Stimulated activated naive CD8-positive, alpha-beta T cell treated with anti-CD3 and anti-CD28 coated beads, Interleukin-15, Interleukin-2, amounts not matched to agents 100 ng/mL and 50 ng/mL, for 24 hours (primary cell): ENCODE results near the gene PRIMA1.

Experiments
- H3K27ac Mint-ChIP-seq: one replicate; pipeline ENCODE4 v1.8.0; 2021; ENCODE audit warnings: mild to moderate bottlenecking, mixed read lengths
- H3K27me3 Mint-ChIP-seq: one replicate; pipeline ENCODE4 v1.8.0; 2021; ENCODE audit warnings: mixed read lengths
- H3K36me3 Mint-ChIP-seq: one replicate; pipeline ENCODE4 v1.8.0; 2021; ENCODE audit warnings: low read depth, mixed read lengths
- H3K4me1 Mint-ChIP-seq: one replicate; pipeline ENCODE4 v1.8.0; 2021; ENCODE audit warnings: low read depth, mixed read lengths
- H3K4me3 Mint-ChIP-seq: one replicate; pipeline ENCODE4 v1.8.0; 2021; ENCODE audit warnings: mild to moderate bottlenecking, mixed read lengths
- H3K9me3 Mint-ChIP-seq: one replicate; pipeline ENCODE4 v1.8.0; 2021; ENCODE audit warnings: mixed read lengths

Gene PRIMA1

GRCh38 chr14:93785423-93785822 lies 2.9 kb downstream of the PRIMA1 start:
- no peak overlapping the region for H3K4me3 Mint-ChIP-seq
- no peaks in the 10 kb centered on the region for H3K9me3 Mint-ChIP-seq
- no peaks in the 10 kb centered on the region for H3K36me3 Mint-ChIP-seq
- no peak overlapping the region for H3K27ac Mint-ChIP-seq
- H3K4me1 Mint-ChIP-seq, result no peaks in the 10 kb centered on the region
- H3K27me3 Mint-ChIP-seq, result peaks cover 52% of the 10 kb centered on the region

DNA sequence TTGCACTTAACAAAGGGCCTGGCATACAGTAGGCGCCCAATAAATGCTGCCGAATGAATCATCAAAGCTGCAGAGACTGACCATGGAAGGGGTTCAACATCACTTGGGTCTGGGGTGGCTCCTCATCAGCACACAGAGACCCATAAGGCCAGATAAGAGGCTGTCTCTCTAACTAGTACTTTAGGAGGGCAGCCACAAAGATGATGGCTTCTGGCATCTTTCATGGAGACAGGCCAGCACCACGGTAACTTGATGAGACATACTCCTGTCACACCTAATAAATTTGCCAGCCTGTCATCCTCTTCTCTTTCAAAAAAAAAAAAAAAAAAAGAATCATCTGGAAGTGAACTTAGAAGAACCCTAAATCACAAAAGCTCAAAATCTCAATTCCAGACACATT lies 3.4 kb downstream of the PRIMA1 start:
- H3K27ac Mint-ChIP-seq, result no peak overlapping the region
- H3K36me3 Mint-ChIP-seq, result no peaks in the 10 kb centered on the region
- H3K4me3 Mint-ChIP-seq, result no peak overlapping the region
- no peaks in the 10 kb centered on the region for H3K4me1 Mint-ChIP-seq
- peaks cover 46% of the 10 kb centered on the region for H3K27me3 Mint-ChIP-seq
- no peaks in the 10 kb centered on the region for H3K9me3 Mint-ChIP-seq

GRCh38 chr14:93780813-93781400 lies 7.4 kb downstream of the PRIMA1 start:
- Mint-ChIP-seq H3K27ac (no peak overlapping the region), H3K9me3 (no peaks in the 10 kb centered on the region), H3K27me3 (peaks cover 19% of the 10 kb centered on the region), H3K36me3 (no peaks in the 10 kb centered on the region), H3K4me3 (no peak overlapping the region), H3K4me1 (no peaks in the 10 kb centered on the region)

DNA sequence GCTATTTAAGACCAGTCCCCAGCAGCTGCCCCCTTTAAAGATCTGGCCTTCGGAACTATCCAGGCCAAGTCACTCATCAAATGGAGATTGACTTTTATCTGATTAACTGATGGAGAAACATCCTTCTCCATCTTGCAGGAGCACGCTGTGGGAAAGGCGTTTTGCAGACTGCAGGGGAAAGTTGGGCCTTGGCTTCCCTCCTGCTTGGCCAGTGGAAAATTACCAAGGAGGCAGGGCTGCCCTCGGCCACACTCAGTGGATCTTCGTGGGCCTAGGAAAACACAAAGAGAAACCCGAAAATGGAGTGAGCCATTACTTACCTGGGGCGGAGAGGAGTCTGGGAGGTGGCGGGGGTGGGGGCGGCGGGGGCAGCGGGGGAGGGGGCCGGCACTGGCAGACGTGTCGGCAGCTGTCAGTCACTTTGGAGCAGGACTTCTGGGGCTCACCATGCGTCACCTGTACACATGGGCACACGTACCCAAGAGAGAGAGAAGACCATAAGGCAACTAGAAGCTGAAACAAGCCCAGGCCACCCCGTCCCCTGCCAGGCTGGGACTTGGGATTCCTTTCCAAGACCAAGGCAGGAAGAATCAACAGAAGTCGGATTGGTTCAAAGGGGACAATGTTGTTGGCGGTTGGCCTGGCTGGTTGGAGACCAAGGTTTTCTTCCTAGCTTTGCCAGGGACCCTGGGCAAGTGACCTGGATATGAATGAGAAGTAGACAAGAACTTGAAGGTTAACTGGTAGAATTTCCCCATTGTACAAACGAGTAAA lies 9.2 kb downstream of the PRIMA1 start:
- Mint-ChIP-seq H3K9me3 (no peaks in the 10 kb centered on the region), H3K27me3 (peaks cover 5% of the 10 kb centered on the region), H3K27ac (no peak overlapping the region), H3K4me1 (no peaks in the 10 kb centered on the region), H3K36me3 (no peaks in the 10 kb centered on the region), H3K4me3 (no peak overlapping the region)

DNA sequence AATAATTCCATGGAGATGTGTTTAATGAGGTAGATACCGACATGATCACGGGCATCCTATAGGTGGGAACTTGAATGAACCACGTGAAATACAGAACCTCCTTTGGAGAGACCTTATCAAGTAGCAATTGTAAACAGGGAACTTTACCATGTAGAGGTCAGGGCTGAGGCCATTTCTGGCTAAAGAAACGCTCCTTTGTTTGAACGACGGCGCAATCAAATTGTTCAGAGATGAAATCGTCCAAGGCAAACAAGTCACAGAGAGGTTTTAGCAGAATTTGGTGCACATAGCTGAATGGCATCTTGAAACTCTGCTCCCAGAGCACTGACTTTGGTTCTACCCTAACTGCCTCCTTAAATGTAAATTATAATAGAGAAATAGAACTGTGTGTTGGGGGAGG lies 9.8 kb downstream of the PRIMA1 start:
- Mint-ChIP-seq H3K27me3 (no peaks in the 10 kb centered on the region), H3K36me3 (no peaks in the 10 kb centered on the region), H3K27ac (no peak overlapping the region)

DNA sequence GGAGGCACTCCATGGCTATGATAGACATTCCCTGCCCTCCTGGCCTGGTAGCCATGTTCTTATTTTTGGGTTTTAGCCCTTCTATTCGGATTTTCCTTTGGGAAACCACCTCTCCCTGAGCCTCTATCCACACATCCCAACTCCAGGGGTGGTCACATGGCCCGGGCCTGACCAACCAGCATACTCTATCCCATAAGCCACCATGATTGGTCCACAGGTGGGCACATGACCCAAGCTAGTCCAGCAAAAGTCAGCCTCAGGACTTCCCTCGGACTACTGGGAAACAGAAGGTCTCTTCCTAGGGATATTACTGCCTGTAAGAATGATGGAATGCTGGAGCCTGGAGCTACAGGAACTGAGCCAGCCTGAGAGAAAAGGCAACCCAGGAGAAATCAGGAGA lies 12.5 kb downstream of the PRIMA1 start:
- Mint-ChIP-seq H3K4me1 (no peaks in the 10 kb centered on the region), H3K4me3 (no peak overlapping the region), H3K27me3 (no peaks in the 10 kb centered on the region), H3K9me3 (no peaks in the 10 kb centered on the region), H3K27ac (no peak overlapping the region), H3K36me3 (no peaks in the 10 kb centered on the region)

More for the DNA sequence above, 9.8 kb downstream of the PRIMA1 start:
- H3K4me3 Mint-ChIP-seq, result no peak overlapping the region
- H3K9me3 Mint-ChIP-seq, result no peaks in the 10 kb centered on the region
- no peaks in the 10 kb centered on the region for H3K4me1 Mint-ChIP-seq

- no peaks in the 10 kb centered on the region for H3K27me3 Mint-ChIP-seq
These were observed 13.1 kb downstream of the PRIMA1 start for GRCh38 chr14:93775158-93775557.

GRCh38 chr14:93772263-93772662 lies 16.0 kb downstream of the PRIMA1 start:
- Mint-ChIP-seq H3K27ac (no peak overlapping the region), H3K9me3 (no peaks in the 10 kb centered on the region), H3K27me3 (no peaks in the 10 kb centered on the region), H3K4me1 (no peaks in the 10 kb centered on the region), H3K4me3 (no peak overlapping the region), H3K36me3 (no peaks in the 10 kb centered on the region)

More at GRCh38 chr14:93775158-93775557, 13.1 kb downstream of the PRIMA1 start:
- Mint-ChIP-seq H3K4me1 (no peaks in the 10 kb centered on the region), H3K36me3 (no peaks in the 10 kb centered on the region), H3K4me3 (no peak overlapping the region), H3K27ac (no peak overlapping the region), H3K9me3 (no peaks in the 10 kb centered on the region)

DNA sequence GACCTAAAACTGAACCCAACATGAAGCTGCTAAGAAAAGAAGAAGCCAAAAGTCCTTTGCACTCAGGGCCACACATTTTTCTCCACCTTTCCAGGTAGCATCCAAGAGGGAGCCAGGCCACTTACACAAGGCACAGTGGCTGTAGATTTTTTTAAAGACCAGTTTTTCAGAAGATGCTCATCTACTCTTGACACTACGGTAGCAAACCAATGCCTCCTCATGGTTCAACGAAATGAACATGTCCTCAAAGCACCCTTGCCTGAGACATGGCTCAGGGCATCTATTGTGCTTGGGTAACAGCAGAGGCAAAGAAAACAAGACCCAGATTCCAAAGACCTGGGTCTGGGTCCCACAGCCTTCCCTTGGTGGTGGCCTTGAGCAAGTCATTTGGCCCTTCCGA lies 22.3 kb downstream of the PRIMA1 start:
- no peaks in the 10 kb centered on the region for H3K36me3 Mint-ChIP-seq
- H3K4me1 Mint-ChIP-seq, result no peaks in the 10 kb centered on the region
- no peak overlapping the region for H3K27ac Mint-ChIP-seq
- no peak overlapping the region for H3K4me3 Mint-ChIP-seq
- H3K27me3 Mint-ChIP-seq, result peaks cover 16% of the 10 kb centered on the region
- no peaks in the 10 kb centered on the region for H3K9me3 Mint-ChIP-seq

DNA sequence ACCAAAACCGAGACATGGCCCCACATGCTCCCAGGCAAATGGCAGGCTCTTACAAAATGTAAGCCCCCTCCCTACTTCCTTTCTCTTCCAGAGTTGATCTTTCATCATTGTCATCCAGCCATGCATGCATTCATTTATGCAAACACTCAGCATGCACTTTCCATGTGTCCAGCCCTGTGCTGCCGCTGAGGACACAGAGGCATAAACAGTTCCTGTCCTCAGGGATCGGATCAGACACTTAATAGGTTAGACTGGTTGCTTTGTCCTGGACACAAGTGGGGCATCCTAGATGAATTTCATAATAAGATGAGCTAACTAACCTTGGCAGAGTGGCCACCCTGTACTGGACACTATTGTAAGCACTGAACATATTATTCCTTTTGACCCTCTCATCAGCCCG lies 23.1 kb downstream of the PRIMA1 start:
- no peaks in the 10 kb centered on the region for H3K36me3 Mint-ChIP-seq
- H3K4me1 Mint-ChIP-seq, result no peaks in the 10 kb centered on the region
- H3K27me3 Mint-ChIP-seq, result peaks cover 17% of the 10 kb centered on the region
- H3K4me3 Mint-ChIP-seq, result no peak overlapping the region
- no peaks in the 10 kb centered on the region for H3K9me3 Mint-ChIP-seq
- H3K27ac Mint-ChIP-seq, result no peak overlapping the region

GRCh38 chr14:93764211-93764659 lies 24.1 kb downstream of the PRIMA1 start:
- H3K9me3 Mint-ChIP-seq, result no peaks in the 10 kb centered on the region
- H3K27ac Mint-ChIP-seq, result no peak overlapping the region
- H3K4me1 Mint-ChIP-seq, result no peaks in the 10 kb centered on the region
- no peaks in the 10 kb centered on the region for H3K36me3 Mint-ChIP-seq
- peaks cover 19% of the 10 kb centered on the region for H3K27me3 Mint-ChIP-seq
- H3K4me3 Mint-ChIP-seq, result no peak overlapping the region

- Mint-ChIP-seq H3K9me3 (no peaks in the 10 kb centered on the region), H3K36me3 (no peaks in the 10 kb centered on the region), H3K4me1 (no peaks in the 10 kb centered on the region), H3K27me3 (peaks cover 16% of the 10 kb centered on the region), H3K27ac (no peak overlapping the region), H3K4me3 (no peak overlapping the region)
These were observed 28.5 kb downstream of the PRIMA1 start for GRCh38 chr14:93759719-93760307.

DNA sequence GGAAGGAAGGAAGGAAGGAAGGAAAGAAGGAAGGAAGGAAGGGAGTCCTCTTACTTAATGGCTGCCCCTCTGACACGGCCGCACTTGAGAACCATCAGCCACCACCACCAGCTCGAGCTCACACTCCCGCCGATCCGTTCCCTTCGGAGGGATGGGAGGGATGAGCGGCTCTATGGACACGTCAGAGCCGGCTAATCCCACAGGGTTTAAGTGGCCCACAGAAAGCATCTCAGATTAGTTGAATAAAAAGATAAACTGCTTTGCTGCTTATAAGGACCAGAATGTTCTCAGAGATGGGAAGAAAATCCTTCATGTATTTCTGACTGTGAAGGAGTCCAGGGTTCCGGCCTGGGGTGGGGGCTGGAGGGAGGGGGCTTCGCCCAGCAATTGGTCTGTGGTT lies 31.1 kb downstream of the PRIMA1 start:
- no peak overlapping the region for H3K4me3 Mint-ChIP-seq
- H3K27me3 Mint-ChIP-seq, result peaks cover 9% of the 10 kb centered on the region
- H3K4me1 Mint-ChIP-seq, result no peaks in the 10 kb centered on the region
- H3K36me3 Mint-ChIP-seq, result no peaks in the 10 kb centered on the region
- H3K9me3 Mint-ChIP-seq, result no peaks in the 10 kb centered on the region
- H3K27ac Mint-ChIP-seq, result no peak overlapping the region

GRCh38 chr14:93753647-93754046 lies 34.6 kb downstream of the PRIMA1 start:
- Mint-ChIP-seq H3K4me3 (no peak overlapping the region), H3K27ac (no peak overlapping the region), H3K27me3 (no peaks in the 10 kb centered on the region), H3K4me1 (no peaks in the 10 kb centered on the region), H3K9me3 (no peaks in the 10 kb centered on the region), H3K36me3 (no peaks in the 10 kb centered on the region)

DNA sequence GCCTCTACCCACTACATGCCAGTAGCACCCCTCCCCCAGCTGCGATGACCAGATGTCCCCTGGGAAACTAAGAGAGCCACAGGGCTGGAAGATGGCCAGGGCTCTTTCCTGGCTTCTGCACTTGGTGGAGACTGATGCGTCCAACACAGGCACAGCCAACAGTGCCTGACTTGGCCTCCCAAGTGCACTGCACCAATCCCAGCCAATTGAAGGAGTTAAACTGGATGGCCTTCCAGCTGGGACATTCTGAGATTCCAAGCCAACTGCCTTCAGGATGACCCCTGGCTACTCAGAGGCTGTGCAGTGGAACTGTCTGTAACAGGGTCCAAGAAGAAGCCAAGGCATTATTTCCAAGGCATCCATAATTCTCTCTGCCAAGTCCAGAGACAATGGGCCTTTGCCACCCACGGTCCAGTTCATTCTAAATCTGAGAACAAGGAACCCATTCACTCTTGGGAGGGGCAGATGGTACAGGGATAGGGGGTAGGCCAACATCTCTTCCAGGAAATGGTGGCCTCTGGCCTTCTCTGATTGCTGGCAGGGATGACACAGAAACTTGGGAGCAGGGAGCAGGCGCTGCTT lies 35.2 kb downstream of the PRIMA1 start:
- no peaks in the 10 kb centered on the region for H3K36me3 Mint-ChIP-seq
- no peak overlapping the region for H3K4me3 Mint-ChIP-seq
- H3K27me3 Mint-ChIP-seq, result no peaks in the 10 kb centered on the region

More for the DNA sequence above, 35.2 kb downstream of the PRIMA1 start:
- Mint-ChIP-seq H3K27ac (no peak overlapping the region), H3K9me3 (no peaks in the 10 kb centered on the region), H3K4me1 (no peaks in the 10 kb centered on the region)
